NB4 (cell line): ENCODE results near the gene CMSS1.

Experiments
- MYC ChIP-seq: IDR thresholded peaks from 2 replicates; pipeline ENCODE4 v1.6.1; 2011; ENCODE audit warnings: low read depth, low read length
- POLR2A ChIP-seq: IDR thresholded peaks from 2 replicates; pipeline ENCODE4 v1.6.1; 2011; ENCODE audit warnings: mild to moderate bottlenecking; ENCODE audit not compliant: insufficient read length; ENCODE audit errors: extremely low read depth
- TF ChIP-seq, protein P1 (sequence below): IDR thresholded peaks from one replicate; pipeline ENCODE4 v1.5.1; 2012; ENCODE audit warnings: low read depth, low read length
- TF ChIP-seq, protein P2 (sequence below): IDR thresholded peaks from 2 replicates; pipeline ENCODE4 v1.6.1; 2011; ENCODE audit warnings: low read depth, low read length

DNA sequence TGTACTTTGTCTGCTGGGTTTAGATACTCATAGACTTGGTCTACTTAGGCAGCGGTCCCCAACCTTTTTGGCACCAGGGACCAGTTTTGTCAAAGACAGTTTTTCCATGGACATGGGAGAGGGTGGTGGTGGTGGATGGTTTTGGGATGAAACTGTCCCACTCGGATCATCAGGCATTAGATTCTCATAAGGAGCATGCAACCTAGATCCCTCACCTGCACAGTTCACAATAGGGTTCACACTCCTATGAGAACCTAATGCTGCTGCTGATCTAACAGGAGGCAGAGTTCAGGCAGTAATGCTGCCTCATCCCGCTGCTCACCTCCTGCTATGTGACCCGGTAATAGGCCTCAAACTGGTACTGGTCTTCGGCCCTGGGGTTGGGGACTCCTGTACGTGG lies 45.3 kb downstream of the CMSS1 start:
- TF ChIP-seq POLR2A (no peak), MYC (no peak)
- TF ChIP-seq, protein P1, sequence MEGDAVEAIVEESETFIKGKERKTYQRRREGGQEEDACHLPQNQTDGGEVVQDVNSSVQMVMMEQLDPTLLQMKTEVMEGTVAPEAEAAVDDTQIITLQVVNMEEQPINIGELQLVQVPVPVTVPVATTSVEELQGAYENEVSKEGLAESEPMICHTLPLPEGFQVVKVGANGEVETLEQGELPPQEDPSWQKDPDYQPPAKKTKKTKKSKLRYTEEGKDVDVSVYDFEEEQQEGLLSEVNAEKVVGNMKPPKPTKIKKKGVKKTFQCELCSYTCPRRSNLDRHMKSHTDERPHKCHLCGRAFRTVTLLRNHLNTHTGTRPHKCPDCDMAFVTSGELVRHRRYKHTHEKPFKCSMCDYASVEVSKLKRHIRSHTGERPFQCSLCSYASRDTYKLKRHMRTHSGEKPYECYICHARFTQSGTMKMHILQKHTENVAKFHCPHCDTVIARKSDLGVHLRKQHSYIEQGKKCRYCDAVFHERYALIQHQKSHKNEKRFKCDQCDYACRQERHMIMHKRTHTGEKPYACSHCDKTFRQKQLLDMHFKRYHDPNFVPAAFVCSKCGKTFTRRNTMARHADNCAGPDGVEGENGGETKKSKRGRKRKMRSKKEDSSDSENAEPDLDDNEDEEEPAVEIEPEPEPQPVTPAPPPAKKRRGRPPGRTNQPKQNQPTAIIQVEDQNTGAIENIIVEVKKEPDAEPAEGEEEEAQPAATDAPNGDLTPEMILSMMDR = no peak
- TF ChIP-seq, protein P2, sequence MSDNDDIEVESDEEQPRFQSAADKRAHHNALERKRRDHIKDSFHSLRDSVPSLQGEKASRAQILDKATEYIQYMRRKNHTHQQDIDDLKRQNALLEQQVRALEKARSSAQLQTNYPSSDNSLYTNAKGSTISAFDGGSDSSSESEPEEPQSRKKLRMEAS = no peak
